GM12801 (cell line): ENCODE results near the gene COL4A2.

Source experiments
- CTCF ChIP-seq: IDR thresholded peaks from one replicate; pipeline ENCODE4 v1.5.1; 2011; ENCODE audit warnings: control low read depth; ENCODE audit not compliant: insufficient read length; ENCODE audit errors: extremely low read depth

COL4A2 gene

GRCh38 chr13:110329798-110330461 lies 22.8 kb downstream of the COL4A2 start:
- TF ChIP-seq CTCF: no peak

- no peak for TF ChIP-seq CTCF
Measured at GRCh38 chr13:110330491-110331011, 23.5 kb downstream of the COL4A2 start.

GRCh38 chr13:110331362-110331761 lies 24.3 kb downstream of the COL4A2 start:
- TF ChIP-seq CTCF: no peak

GRCh38 chr13:110332750-110333149 lies 25.7 kb downstream of the COL4A2 start:
- no peak for TF ChIP-seq CTCF

- no peak for TF ChIP-seq CTCF
Measured at GRCh38 chr13:110333837-110334236, 26.8 kb downstream of the COL4A2 start.

- no peak for TF ChIP-seq CTCF
Measured at GRCh38 chr13:110334256-110334655, 27.2 kb downstream of the COL4A2 start.

- no peak for TF ChIP-seq CTCF
Measured at GRCh38 chr13:110334841-110335490, 27.9 kb downstream of the COL4A2 start.
